GM21367 (cell line): Measurements from ENCODE around the gene TFAP2D.

Experiments
- ATAC-seq: cut with Tn5 transposase; IDR thresholded peaks from one replicate; pipeline ENCODE4 v1.9.1; 2021; ENCODE audit not compliant: unreplicated experiment

TFAP2D gene

GRCh38 chr6:50818020-50818419 lies 104.7 kb downstream of the TFAP2D start:
- no peak for ATAC-seq

DNA sequence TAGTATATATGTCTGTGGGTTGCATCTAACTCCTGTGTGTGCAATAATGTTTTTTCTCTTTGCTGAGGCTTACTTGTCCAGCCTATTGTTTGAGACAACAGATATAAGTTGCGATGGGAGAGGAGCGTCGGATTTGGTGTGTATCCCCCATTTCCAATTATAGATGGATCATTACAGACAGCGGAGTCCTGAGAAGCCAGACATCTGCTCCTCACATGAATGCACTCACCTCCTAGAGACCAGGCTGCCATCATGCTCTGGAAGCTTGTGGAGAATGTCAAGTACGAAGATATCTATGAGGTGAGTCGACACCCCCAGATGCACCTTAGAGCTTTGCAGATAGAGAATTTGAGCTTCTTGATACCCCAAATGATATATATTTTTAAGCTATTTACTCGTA lies 105.3 kb downstream of the TFAP2D start, which contains the start of gene TFAP2B:
TFAP2B (plus strand) TSS at position 199 of the 400 bp plus-strand sequence; CDS start at position 220, 21 bp downstream.
- no peak for ATAC-seq

DNA sequence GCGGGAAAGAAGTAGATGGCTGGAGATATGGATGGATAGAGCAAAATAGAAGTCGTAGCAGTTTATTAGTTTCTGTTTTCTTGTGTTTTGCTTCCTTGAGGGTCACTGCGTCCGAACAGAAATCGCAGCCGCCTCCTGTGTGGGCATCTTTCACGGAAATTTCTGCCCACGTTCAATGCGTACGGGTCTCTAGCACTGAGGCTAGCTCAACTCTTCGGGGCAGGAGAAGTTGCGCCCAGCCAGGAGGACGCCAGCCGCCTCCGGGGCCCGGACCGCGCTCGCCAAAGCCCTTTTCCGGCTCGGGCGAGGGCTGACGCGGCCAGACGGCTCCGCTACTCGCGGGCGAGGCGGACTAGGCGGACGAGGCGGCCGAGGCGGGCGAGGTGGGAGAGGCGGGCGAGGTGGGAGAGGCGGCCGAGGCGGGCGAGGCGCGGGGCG lies 106.2 kb downstream of the TFAP2D start:
- ATAC-seq: no peak

GRCh38 chr6:50819904-50820868 lies 106.9 kb downstream of the TFAP2D start:
- no peak for ATAC-seq

- ATAC-seq: no peak
These were observed 107.5 kb downstream of the TFAP2D start for GRCh38 chr6:50820869-50821264.

- ATAC-seq: no peak
These were observed 108.2 kb downstream of the TFAP2D start for GRCh38 chr6:50821441-50822077.

- no peak for ATAC-seq
These were observed 108.8 kb downstream of the TFAP2D start for GRCh38 chr6:50822078-50822476.
